PC-9 (cell line): Measurements from ENCODE around the gene DOCK1. TPM values are rescaled to one million over a fixed set of nuclear protein-coding genes. Genes with fewer than 3 reads are reported as not detected.

ENCODE experiments used
- BruUV-seq: library from RNA; stranded (reverse); fragments of 400-500 nt; replicated peaks from 2 replicates; lab custom pipeline; 2021; lab: Mats Ljungman, UMichigan
- CTCF ChIA-PET: fragments of 300-600 bp; sonication (Branson Sonifier 250); formaldehyde crosslinking; loops from one replicate; lab custom pipeline; 2022; ENCODE audit warnings: antibody characterized with exemption; lab: Charles Lee
- POLR2A ChIA-PET: fragments of 300-600 bp; sonication (Branson Sonifier 250); formaldehyde crosslinking; loops from one replicate; lab custom pipeline; 2022; ENCODE audit warnings: antibody characterized with exemption; ENCODE audit not compliant: unreplicated experiment; lab: Charles Lee
- DNase-seq, 2 experiments: peaks; one replicate each; pipeline versions ENCODE4 v3.0.0 to v3.0.0-alpha.2; 2015 to 2022; ENCODE audit warnings: mixed read lengths in 1 of 2
- H2AFZ ChIP-seq: fragments of 200-600 bp; sonication (generic); 2 replicates; pipeline ENCODE4 v1.8.1; 2017; ENCODE audit warnings: antibody characterized with exemption
- H3F3A ChIP-seq: fragments of 200-600 bp; sonication (generic); 2 replicates; pipeline ENCODE4 v1.8.1; 2017; ENCODE audit warnings: antibody characterized with exemption, mild to moderate bottlenecking, low read depth; ENCODE audit not compliant: insufficient read depth
- H3K27ac ChIP-seq: fragments of 200-600 bp; sonication (generic); 2 replicates; pipeline ENCODE4 v1.6.1; 2016; ENCODE audit warnings: mixed run types
- H3K27me3 ChIP-seq: fragments of 200-600 bp; sonication (generic); 2 replicates; pipeline ENCODE4 v1.6.1; 2016; ENCODE audit warnings: low read depth, mixed run types; ENCODE audit not compliant: insufficient read depth
- H3K36me3 ChIP-seq: fragments of 200-600 bp; sonication (generic); 2 replicates; pipeline ENCODE4 v1.6.1; 2016; ENCODE audit warnings: low read depth, mixed run types
- H3K4me1 ChIP-seq: fragments of 200-600 bp; sonication (generic); replicated peaks from 2 replicates; pipeline ENCODE4 v1.6.1; 2016; ENCODE audit warnings: mixed run types; ENCODE audit not compliant: insufficient read depth
- H3K4me2 ChIP-seq: fragments of 200-600 bp; sonication (generic); 2 replicates; pipeline ENCODE4 v1.6.1; 2017; ENCODE audit warnings: mixed run types
- H3K4me3 ChIP-seq: fragments of 200-600 bp; sonication (generic); 2 replicates; pipeline ENCODE4 v1.6.1; 2016; ENCODE audit warnings: mixed run types
- H3K79me2 ChIP-seq: fragments of 200-600 bp; sonication (generic); 2 replicates; pipeline ENCODE4 v1.6.1; 2017; ENCODE audit warnings: low read depth, mixed run types
- H3K9me2 ChIP-seq: fragments of 200-600 bp; sonication (generic); 2 replicates; pipeline ENCODE4 v1.8.1; 2017; ENCODE audit warnings: mild to moderate bottlenecking; ENCODE audit not compliant: insufficient read depth
- H3K9me3 ChIP-seq: fragments of 200-600 bp; sonication (generic); 2 replicates; pipeline ENCODE4 v1.8.1; 2016; ENCODE audit warnings: low read depth; ENCODE audit not compliant: insufficient read depth
- H4K20me1 ChIP-seq: fragments of 200-600 bp; sonication (generic); 2 replicates; pipeline ENCODE4 v1.8.1; 2017; ENCODE audit not compliant: insufficient read depth
- EZH2 ChIP-seq: fragments of 200-600 bp; sonication (generic); IDR thresholded peaks from 2 replicates; pipeline ENCODE4 v1.8.0; 2017; ENCODE audit warnings: antibody characterized with exemption, low read depth
- intact Hi-C: fragments of 100-400 bp; cut with micrococcal nuclease; formaldehyde crosslinking; loops from one replicate; pipeline ENCODE4 v1.10.0; 2022; ENCODE audit not compliant: unreplicated experiment
- total RNA-seq: library from RNA; stranded (reverse); gene quantifications from 2 replicates; pipeline ENCODE4 v1.2.3, GENCODE V29; 2021
- TF ChIP-seq, protein P1 (sequence below): fragments of 200-600 bp; sonication (generic); conservative IDR thresholded peaks from 2 replicates; pipeline ENCODE4 v1.6.1; 2017; ENCODE audit warnings: mixed run types, antibody characterized with exemption, mild to moderate bottlenecking, moderate library complexity

DOCK1 gene
- total RNA-seq, 1 experiment from 2014 or later = 24.8 TPM

DNA sequence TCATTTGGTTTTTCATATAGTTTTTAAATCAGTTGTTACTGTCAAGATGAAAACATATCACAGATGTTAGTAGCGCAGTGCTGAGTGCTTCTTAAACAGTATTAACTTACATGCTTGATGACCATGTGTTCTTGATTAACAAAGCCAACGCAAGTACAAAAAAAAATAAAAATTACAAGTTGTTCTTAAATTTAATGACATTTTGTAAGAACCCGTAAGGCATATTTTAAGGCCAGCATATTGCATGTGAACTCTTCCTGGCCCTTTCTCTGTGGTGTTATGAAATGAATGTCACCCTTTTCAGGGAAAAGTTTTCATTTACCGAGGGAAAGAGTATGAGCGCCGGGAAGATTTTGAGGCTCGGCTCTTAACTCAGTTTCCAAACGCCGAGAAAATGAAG is 503.5 kb downstream of the DOCK1 start:
- H3K27me3 ChIP-seq = no peaks in the 10 kb centered on the region
- no peaks in the 10 kb centered on the region for H3K9me3 ChIP-seq
- no peak overlapping the region for H3K4me3 ChIP-seq
- no peak overlapping the region for H3K27ac ChIP-seq
- H3K4me1 ChIP-seq = no peaks in the 10 kb centered on the region
- H3K4me2 ChIP-seq = no peak overlapping the region
- H3K9me2 ChIP-seq = no peaks in the 10 kb centered on the region
- no peaks in the 10 kb centered on the region for H3K36me3 ChIP-seq
- no peak for DNase-seq
- H3F3A ChIP-seq = no peaks in the 10 kb centered on the region
- H4K20me1 ChIP-seq = no peaks in the 10 kb centered on the region
- CTCF ChIA-PET = no interaction called here
- BruUV-seq = no TSS peak
- TF ChIP-seq EZH2 = no peak
- TF ChIP-seq, protein P1, sequence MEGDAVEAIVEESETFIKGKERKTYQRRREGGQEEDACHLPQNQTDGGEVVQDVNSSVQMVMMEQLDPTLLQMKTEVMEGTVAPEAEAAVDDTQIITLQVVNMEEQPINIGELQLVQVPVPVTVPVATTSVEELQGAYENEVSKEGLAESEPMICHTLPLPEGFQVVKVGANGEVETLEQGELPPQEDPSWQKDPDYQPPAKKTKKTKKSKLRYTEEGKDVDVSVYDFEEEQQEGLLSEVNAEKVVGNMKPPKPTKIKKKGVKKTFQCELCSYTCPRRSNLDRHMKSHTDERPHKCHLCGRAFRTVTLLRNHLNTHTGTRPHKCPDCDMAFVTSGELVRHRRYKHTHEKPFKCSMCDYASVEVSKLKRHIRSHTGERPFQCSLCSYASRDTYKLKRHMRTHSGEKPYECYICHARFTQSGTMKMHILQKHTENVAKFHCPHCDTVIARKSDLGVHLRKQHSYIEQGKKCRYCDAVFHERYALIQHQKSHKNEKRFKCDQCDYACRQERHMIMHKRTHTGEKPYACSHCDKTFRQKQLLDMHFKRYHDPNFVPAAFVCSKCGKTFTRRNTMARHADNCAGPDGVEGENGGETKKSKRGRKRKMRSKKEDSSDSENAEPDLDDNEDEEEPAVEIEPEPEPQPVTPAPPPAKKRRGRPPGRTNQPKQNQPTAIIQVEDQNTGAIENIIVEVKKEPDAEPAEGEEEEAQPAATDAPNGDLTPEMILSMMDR = no peak
- POLR2A ChIA-PET = no interaction called here
- no peak overlapping the region for H2AFZ ChIP-seq
- intact Hi-C loops = no loop called here
- no peaks in the 10 kb centered on the region for H3K79me2 ChIP-seq

GRCh38 chr10:127410030-127410429 is 504.8 kb downstream of the DOCK1 start:
- BruUV-seq = no TSS peak
- no peaks in the 10 kb centered on the region for H3K9me2 ChIP-seq
- ChIA-PET POLR2A (no interaction called here), CTCF (no interaction called here)
- no peak overlapping the region for H3K4me2 ChIP-seq
- DNase-seq = no peak
- H3K36me3 ChIP-seq = no peaks in the 10 kb centered on the region
- H2AFZ ChIP-seq = no peak overlapping the region
- TF ChIP-seq, protein P1 = no peak
- no peak for TF ChIP-seq EZH2
- no peaks in the 10 kb centered on the region for H3F3A ChIP-seq
- no peaks in the 10 kb centered on the region for H4K20me1 ChIP-seq
- H3K27me3 ChIP-seq = no peaks in the 10 kb centered on the region
- intact Hi-C loops = no loop called here
- no peaks in the 10 kb centered on the region for H3K9me3 ChIP-seq
- no peaks in the 10 kb centered on the region for H3K79me2 ChIP-seq
- H3K4me1 ChIP-seq = no peaks in the 10 kb centered on the region
- no peak overlapping the region for H3K4me3 ChIP-seq
- H3K27ac ChIP-seq = no peak overlapping the region

GRCh38 chr10:127411062-127411461 is 505.8 kb downstream of the DOCK1 start:
- Histone ChIP-seq H3K27me3 (no peaks in the 10 kb centered on the region), H3K9me2 (no peaks in the 10 kb centered on the region), H3K4me3 (no peak overlapping the region), H3K4me2 (no peak overlapping the region), H4K20me1 (no peaks in the 10 kb centered on the region), H3K79me2 (no peaks in the 10 kb centered on the region), H3K27ac (no peak overlapping the region), H3K36me3 (no peaks in the 10 kb centered on the region), H3K9me3 (no peaks in the 10 kb centered on the region), H2AFZ (no peak overlapping the region), H3K4me1 (no peaks in the 10 kb centered on the region), H3F3A (no peaks in the 10 kb centered on the region)
- DNase-seq = no peak
- no TSS peak for BruUV-seq
- TF ChIP-seq, protein P1 = no peak
- TF ChIP-seq EZH2 = no peak
- ChIA-PET POLR2A (no interaction called here), CTCF (no interaction called here)
- intact Hi-C loops = no loop called here
